Psoas muscle (tissue), 8 donors: ENCODE results near the gene SMIM12. TPM values are rescaled to one million over a fixed set of nuclear protein-coding genes. Genes with fewer than 3 reads are reported as not detected.

Experiments used
- ATAC-seq, 4 donors: fragments of 200-7000 bp; cut with Tn5 transposase; one replicate each; pipeline ENCODE4 v1.9.1; 2020; ENCODE audit warnings: moderate library complexity in 3 of 4, mild to moderate bottlenecking in 2 of 4
- DNase-seq, 2 donors: peaks; one replicate each; pipeline ENCODE4 v3.0.0-alpha.2; 2020
- H3K27ac ChIP-seq: fragments of 200-600 bp; one replicate; pipeline ENCODE4 v1.8.0; 2022
- H3K27me3 ChIP-seq, 3 donors: fragments of 200-600 bp in 1 of 3; one replicate each; pipeline versions ENCODE4 v1.6.1 to v1.8.0; 2013 to 2022; ENCODE audit warnings: low read length in 2 of 3, mild to moderate bottlenecking in 2 of 3, moderate library complexity in 1 of 3; ENCODE audit not compliant: insufficient read depth in 3 of 3
- H3K36me3 ChIP-seq, 2 donors: fragments of 200-600 bp in 1 of 2; one replicate each; pipeline versions ENCODE4 v1.6.1 to v1.8.0; 2013 to 2022; ENCODE audit warnings: low read depth in 1 of 2, mild to moderate bottlenecking in 1 of 2, moderate library complexity in 1 of 2; ENCODE audit not compliant: insufficient read depth in 1 of 2
- H3K4me1 ChIP-seq: fragments of 200-600 bp; one replicate; pipeline ENCODE4 v1.8.0; 2022
- H3K4me3 ChIP-seq: fragments of 200-600 bp; one replicate; pipeline ENCODE4 v1.8.0; 2022; ENCODE audit warnings: mild to moderate bottlenecking
- H3K9me3 ChIP-seq: fragments of 200-600 bp; one replicate; pipeline ENCODE4 v1.8.0; 2022
- CTCF ChIP-seq: fragments of 200-600 bp; IDR thresholded peaks from one replicate; pipeline ENCODE4 v1.8.0; 2022; ENCODE audit warnings: antibody characterized with exemption
- WGBS, 3 donors: extraction: QIAGEN DNeasy Blood & Tissue Kit; methylation state at CpG; one replicate each; pipeline versions ENCODE4 v1.1.6 to v1.1.7; 2013; 5-methylcytosine and 5-hydroxymethylcytosine counted together
- intact Hi-C, 2 donors: fragments of 100-400 bp; cut with DNase I; formaldehyde crosslinking; loops; one replicate each; pipeline versions ENCODE4 v1.11.0 to v1.14.2; 2022
- polyA plus RNA-seq, 3 donors: library from polyadenylated mRNA; stranded (reverse); fragments of 200-250 nt; gene quantifications; one replicate each; pipeline ENCODE4 v1.2.3, GENCODE V29; 2013
- total RNA-seq, 4 donors: library from RNA; stranded (reverse); fragmentation: NEBNext Ultra II Directional in 2 of 4; extraction: Animal tissue kit (Norgen Biotek cat#: 25700) in 2 of 4; gene quantifications; one replicate each; pipeline versions ENCODE4 v1.2.1 to v1.2.4, GENCODE V29; 2021 to 2023
- donor health status: healthy with polysubstance abuse.
- donor health status: DM: no; HTN: no; CAD: no; lungs with moderate emphysema.
- donor health status: Bipolar disorder and iron deficiency.
- donor health status: healthy.
- donor health status: DM: yes; HTN: yes; CAD: no.
- donor health status: DM: no; HTN: no; CAD: no.
- donor health status: DM: no; HTN: no; CAD: no.
- donor health status: DM: yes; HTN: yes; CAD: no.

The SMIM12 gene
- total and polyA plus RNA-seq, 7 donors, result 17.9 to 140 (median 59.2) TPM

GRCh38 chr1:34846265-34846664 lies 13.3 kb downstream of the SMIM12 start:
- no peaks in the 10 kb centered on the region for H3K9me3 ChIP-seq
- intact Hi-C loops, result no loop called here
- peaks cover 23% of the 10 kb centered on the region for H3K4me1 ChIP-seq
- H3K36me3 ChIP-seq, result peaks cover 0 to 18% of the 10 kb centered on the region in 2 donors
- WGBS, 3 donors, result 84 to 90% (median 88%) methylated on average over 2 of the region's 2 CpGs
- H3K27ac ChIP-seq, result no peak overlapping the region
- H3K27me3 ChIP-seq, result no peaks in the 10 kb centered on the region
- H3K4me3 ChIP-seq, result no peak overlapping the region
- DNase-seq, result peak in 1 of 2 donors; percentile 19
- ATAC-seq, result no peak
- TF ChIP-seq CTCF, result no peak

GRCh38 chr1:34845131-34845901 lies 14.2 kb downstream of the SMIM12 start:
- WGBS, 3 donors, result 80 to 87% (median 86%) methylated on average over 16 of the region's 16 CpGs
- H3K4me3 ChIP-seq, result no peak overlapping the region
- no peak for TF ChIP-seq CTCF
- ATAC-seq (no peak), DNase-seq (no peak)
- peaks cover 0 to 9% of the 10 kb centered on the region in 2 donors for H3K36me3 ChIP-seq
- peaks cover 17% of the 10 kb centered on the region for H3K4me1 ChIP-seq
- H3K9me3 ChIP-seq, result no peaks in the 10 kb centered on the region
- peak overlapping the region; percentile 23 for H3K27ac ChIP-seq
- no peaks in the 10 kb centered on the region for H3K27me3 ChIP-seq
- intact Hi-C loops, result no loop called here

- H3K27ac ChIP-seq, result peak overlapping the region; percentile 58
- no peaks in the 10 kb centered on the region for H3K27me3 ChIP-seq
- DNase-seq (no peak), ATAC-seq (no peak)
- peaks cover 17% of the 10 kb centered on the region for H3K4me1 ChIP-seq
- no peaks in the 10 kb centered on the region for H3K9me3 ChIP-seq
- 61 to 68% (median 63%) methylated on average over 4 of the region's 4 CpGs for WGBS, 3 donors
- H3K4me3 ChIP-seq, result no peak overlapping the region
- intact Hi-C loops, result no loop called here
- no peak for TF ChIP-seq CTCF
- H3K36me3 ChIP-seq, result peaks cover 0 to 1% of the 10 kb centered on the region in 2 donors
These were observed 15.3 kb downstream of the SMIM12 start for GRCh38 chr1:34844252-34844634.

- no peak for DNase-seq
These were observed 15.9 kb downstream of the SMIM12 start for GRCh38 chr1:34843392-34844251.

More at GRCh38 chr1:34843392-34844251, 15.9 kb downstream of the SMIM12 start:
- Histone ChIP-seq H3K4me1 (peaks cover 17% of the 10 kb centered on the region), H3K4me3 (no peak overlapping the region), H3K27ac (peak overlapping the region; percentile 58), H3K27me3 (no peaks in the 10 kb centered on the region), H3K36me3 (no peaks in the 10 kb centered on the region), H3K9me3 (no peaks in the 10 kb centered on the region)
- WGBS, 3 donors, result 59 to 70% (median 66%) methylated on average over 14 of the region's 14 CpGs
- intact Hi-C loops, result no loop called here
- no peak for TF ChIP-seq CTCF
- no peak for ATAC-seq
